HCT116 (cell line): Measurements from ENCODE around the gene LTC4S. TPM values are rescaled to one million over a fixed set of nuclear protein-coding genes. Genes with fewer than 3 reads are reported as not detected.
A peak's percentile ranks its signal among the peaks of the same experiment; 100 is the strongest.

Experiments used
- ATAC-seq: fragments of 200-7000 bp; cut with Tn5 transposase; 2 replicates; pipeline ENCODE4 v1.9.1; 2020; ENCODE audit warnings: mild to moderate bottlenecking, moderate library complexity
- BruUV-seq: library from RNA; stranded (reverse); fragments of 400-500 nt; replicated peaks from 2 replicates; lab custom pipeline; 2021; lab: Mats Ljungman, UMichigan
- CTCF ChIA-PET: fragments of 300-600 bp; sonication (Branson Sonifier 250); formaldehyde crosslinking; loops from one replicate; lab custom pipeline; 2021; ENCODE audit warnings: antibody characterized with exemption; lab: Charles Lee
- POLR2A ChIA-PET: fragments of 300-600, 350-600 bp; sonication (Branson Sonifier 250); formaldehyde crosslinking; loops from one replicate; lab custom pipeline; 2021; ENCODE audit warnings: antibody characterized with exemption; lab: Charles Lee
- RAD21 ChIA-PET, 2 experiments: fragments of 300-600 bp; sonication (Branson Sonifier 250); formaldehyde crosslinking; loops; one replicate each; lab custom pipeline; 2023; ENCODE audit warnings: low total read pairs in 2 of 2; ENCODE audit not compliant: uncharacterized antibody in 2 of 2, unreplicated experiment in 2 of 2, low non-redundant PET in 1 of 2; lab: Charles Lee
- DNase-seq: peaks from one replicate; pipeline ENCODE4 v3.0.0-alpha.2; 2010; ENCODE audit warnings: low read depth, low spot score
- H2AFZ ChIP-seq: fragments of 200-600 bp; shearing (Covaris generic), sonication (generic); 2 replicates; pipeline ENCODE4 v1.6.1; 2017; ENCODE audit warnings: low read depth, mixed run types, mixed read lengths, antibody characterized with exemption, low read length; ENCODE audit not compliant: poor library complexity, severe bottlenecking
- H3K27ac ChIP-seq: 2 replicates; pipeline ENCODE4 v1.5.1; 2012; ENCODE audit warnings: low read depth, low read length
- H3K27me3 ChIP-seq: fragments of 200-600 bp; sonication (generic); 2 replicates; pipeline ENCODE4 v1.6.1; 2016; ENCODE audit warnings: mixed run types, low read length, mixed read lengths; ENCODE audit not compliant: insufficient read depth
- H3K36me3 ChIP-seq, 2 experiments: fragments of 200-500 bp in 1 of 2; fragments of 200-600 bp in 1 of 2; sonication (Bioruptor generic) in 1 of 2; sonication (generic) in 1 of 2; 2 replicates each; pipeline versions ENCODE4 v1.5.1 to v1.6.1; 2014 to 2016; ENCODE audit warnings: low read length in 2 of 2, inconsistent platforms in 1 of 2, mixed read lengths in 1 of 2, mixed run types in 1 of 2; ENCODE audit not compliant: insufficient read depth in 2 of 2, control insufficient read depth in 1 of 2
- H3K4me1 ChIP-seq, 2 experiments: fragments of 200-600 bp in 1 of 2; sonication (generic) in 1 of 2; 2 replicates each; pipeline versions ENCODE4 v1.5.1 to v1.6.1; 2012 to 2017; ENCODE audit warnings: low read length in 2 of 2, inconsistent platforms in 1 of 2, mild to moderate bottlenecking in 1 of 2, mixed read lengths in 1 of 2, mixed run types in 1 of 2, moderate library complexity in 1 of 2; ENCODE audit not compliant: insufficient read depth in 2 of 2, control insufficient read depth in 1 of 2
- H3K4me2 ChIP-seq: fragments of 200-600 bp; sonication (generic); 2 replicates; pipeline ENCODE4 v1.6.1; 2017; ENCODE audit warnings: mixed run types, low read length, mixed read lengths
- H3K4me3 ChIP-seq, 2 experiments: fragments of 200-600 bp in 1 of 2; sonication (generic) in 1 of 2; replicated peaks in 1 of 2; 2 replicates each; pipeline ENCODE4 v1.5.1; 2011 to 2016; ENCODE audit warnings: low read length in 2 of 2, control low read depth in 1 of 2, low read depth in 1 of 2, mild to moderate bottlenecking in 1 of 2, mixed read lengths in 1 of 2, mixed run types in 1 of 2
- H3K79me2 ChIP-seq: fragments of 200-600 bp; sonication (generic); 2 replicates; pipeline ENCODE4 v1.6.1; 2017; ENCODE audit warnings: mild to moderate bottlenecking, mixed run types, low read length, moderate library complexity, mixed read lengths; ENCODE audit not compliant: insufficient read depth
- H3K9ac ChIP-seq: fragments of 200-600 bp; sonication (generic); 2 replicates; pipeline ENCODE4 v1.6.1; 2016; ENCODE audit warnings: low read length, mixed read lengths
- H3K9me2 ChIP-seq: fragments of 200-600 bp; sonication (generic), shearing (Covaris generic); 2 replicates; pipeline ENCODE4 v1.6.1; 2017; ENCODE audit warnings: mixed run types, mild to moderate bottlenecking, moderate library complexity; ENCODE audit not compliant: insufficient read depth
- H3K9me3 ChIP-seq, 2 experiments: fragments of 200-500 bp in 1 of 2; fragments of 200-600 bp in 1 of 2; sonication (Bioruptor generic) in 1 of 2; sonication (generic) in 1 of 2; 2 replicates each; pipeline ENCODE4 v1.6.1; 2014 to 2017; ENCODE audit warnings: low read length in 2 of 2, mixed read lengths in 2 of 2, inconsistent platforms in 1 of 2, low read depth in 1 of 2, mild to moderate bottlenecking in 1 of 2, mixed run types in 1 of 2, moderate library complexity in 1 of 2; ENCODE audit not compliant: control insufficient read depth in 1 of 2, insufficient read depth in 1 of 2
- H4K20me1 ChIP-seq: fragments of 200-600 bp; sonication (generic), shearing (Covaris generic); 2 replicates; pipeline ENCODE4 v1.6.1; 2017; ENCODE audit warnings: mixed run types, mild to moderate bottlenecking, moderate library complexity; ENCODE audit not compliant: insufficient read depth
- CTCF ChIP-seq, 3 experiments: fragments of 200-600 bp in 1 of 3; sonication (generic) in 1 of 3; IDR thresholded peaks in 2 of 3; conservative IDR thresholded peaks in 1 of 3; 2 replicates each; pipeline ENCODE4 v1.5.1; 2012 to 2017; ENCODE audit warnings: low read depth in 2 of 3, low read length in 2 of 3, antibody characterized with exemption in 1 of 3, borderline replicate concordance in 1 of 3, control low read depth in 1 of 3, mild to moderate bottlenecking in 1 of 3, mixed read lengths in 1 of 3, mixed run types in 1 of 3, moderate library complexity in 1 of 3; ENCODE audit not compliant: insufficient read depth in 1 of 3
- EGR1 ChIP-seq: IDR thresholded peaks from 2 replicates; pipeline ENCODE4 v1.6.1; 2012; ENCODE audit warnings: low read depth
- ELF1 ChIP-seq: IDR thresholded peaks from 2 replicates; pipeline ENCODE4 v1.6.1; 2012; ENCODE audit warnings: low read depth, borderline replicate concordance
- POLR2AphosphoS5 ChIP-seq: IDR thresholded peaks from 2 replicates; pipeline ENCODE4 v1.6.1; 2011; ENCODE audit warnings: mild to moderate bottlenecking, low read depth, low read length, moderate library complexity
- RAD21 ChIP-seq: IDR thresholded peaks from 2 replicates; pipeline ENCODE4 v1.6.1; 2012; ENCODE audit warnings: low read depth, mild to moderate bottlenecking
- REST ChIP-seq: IDR thresholded peaks from 2 replicates; pipeline ENCODE4 v1.6.1; 2012; ENCODE audit warnings: low read depth
- TCF7L2 ChIP-seq: IDR thresholded peaks from 2 replicates; pipeline ENCODE4 v1.7.0; 2011; ENCODE audit warnings: borderline replicate concordance, inconsistent platforms; ENCODE audit not compliant: insufficient read depth, insufficient read length; ENCODE audit errors: extremely low read depth
- ZFX ChIP-seq: fragments of 450-650 bp; IDR thresholded peaks from 2 replicates; pipeline ENCODE4 v1.6.1; 2017
- ZNF274 ChIP-seq: fragments of 200-500 bp; sonication (Bioruptor generic); IDR thresholded peaks from 2 replicates; pipeline ENCODE4 v1.6.1; 2014; ENCODE audit warnings: mild to moderate bottlenecking, low read depth, low read length, inconsistent platforms
- intact Hi-C: fragments of 100-400 bp; cut with micrococcal nuclease; formaldehyde crosslinking; loops from 2 replicates; pipeline ENCODE4 v1.10.0; 2022
- total RNA-seq: library from RNA; stranded (reverse); gene quantifications from one replicate; pipeline ENCODE4 v1.2.1, GENCODE V29; 2021; ENCODE audit not compliant: unreplicated experiment

LTC4S gene
- total RNA-seq, 1 experiment from 2014 or later: 5.0 TPM

- H3K36me3 ChIP-seq: no peaks in the 10 kb centered on the region
- H3K9me3 ChIP-seq: no peaks in the 10 kb centered on the region
- ChIA-PET RAD21 (no interaction called here), POLR2A (interaction anchor here (0.6 to 2.6 kb wide), 3 partner anchors 8 to 886 kb away, joined by 3 to 8 read pairs (median 4); partner anchors contain the start of gene SQSTM1), CTCF (interaction anchor here (0.8 kb wide), 1 partner anchor 10 kb away, joined by 3 read pairs; no protein-coding TSS in a partner anchor)
- peak overlapping the region; percentile 68 to 92 for H3K4me3 ChIP-seq
- H3K27me3 ChIP-seq: no peaks in the 10 kb centered on the region
- H3K4me2 ChIP-seq: peak overlapping the region; percentile 99
- BruUV-seq: no TSS peak
- peak overlapping the region; percentile 88 for H3K9ac ChIP-seq
- no peak for DNase-seq
- H2AFZ ChIP-seq: no peak overlapping the region
- peak; percentile 4; the same call in 1 of the 2 replicates for ATAC-seq
- peaks cover 50% of the 10 kb centered on the region for H3K79me2 ChIP-seq
- no peaks in the 10 kb centered on the region for H4K20me1 ChIP-seq
- intact Hi-C loops: loop anchor here (2.0 kb wide), 1 partner anchor 15 kb away; the partner anchor contains the start of gene SQSTM1
- H3K27ac ChIP-seq: peak overlapping the region; percentile 99
- TF ChIP-seq CTCF (IDR thresholded peaks at IDR 0.05 in 2 of 3, conservative IDR thresholded peaks at IDR 0.05 in 1 of 3; ENCODE audit: borderline replicate concordance in 1 of 3, insufficient read depth in 1 of 3, low read depth in 2 of 3, low read length in 2 of 3) (no peak), EGR1 (no peak), REST (no peak), ELF1 (no peak), POLR2AphosphoS5 (peak; percentile 30; the same call in 1 of the 2 replicates), ZFX (peak; percentile 72), ZNF274 (no peak), RAD21 (no peak), TCF7L2 (no peak)
- peaks cover 38 to 50% of the 10 kb centered on the region in 2 experiments for H3K4me1 ChIP-seq
- H3K9me2 ChIP-seq: no peaks in the 10 kb centered on the region
Measured at GRCh38 chr5:179805529-179806249, 11.9 kb downstream of the LTC4S start.
